Measurements from ENCODE around the gene PPP1R12B.
A peak's percentile ranks its signal among the peaks of the same experiment; 100 is the strongest.
"Not testable (repeated sequence)": the region's sequence is repeated elsewhere in the genome, so short reads cannot be mapped to it uniquely, and the experiment has no call there.

The PPP1R12B gene

GRCh38 chr1:202539583-202539982, 191.1 kb downstream of the PPP1R12B start:
- DNase-seq: not testable (repeated sequence)

DNA sequence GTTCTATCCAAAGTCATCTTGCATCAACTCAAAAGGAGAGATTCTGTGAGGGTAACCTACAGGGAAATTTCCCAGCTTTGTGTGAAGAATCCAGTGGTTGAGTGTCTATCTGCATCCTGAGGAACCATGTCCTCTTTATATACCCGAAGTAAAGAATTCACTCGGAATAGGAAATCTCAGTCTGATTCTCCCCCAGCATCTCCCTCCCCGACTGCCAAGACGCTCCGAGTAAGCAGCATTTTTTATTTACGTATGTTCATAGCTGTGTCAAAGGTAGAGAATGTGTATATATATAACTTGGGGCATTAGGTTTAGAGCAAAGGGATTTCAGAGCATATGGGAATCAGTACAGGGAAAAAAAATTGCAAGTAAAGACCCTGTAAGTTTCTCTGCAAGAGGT, 191.5 kb downstream of the PPP1R12B start:
- DNase-seq: no peak

DNA sequence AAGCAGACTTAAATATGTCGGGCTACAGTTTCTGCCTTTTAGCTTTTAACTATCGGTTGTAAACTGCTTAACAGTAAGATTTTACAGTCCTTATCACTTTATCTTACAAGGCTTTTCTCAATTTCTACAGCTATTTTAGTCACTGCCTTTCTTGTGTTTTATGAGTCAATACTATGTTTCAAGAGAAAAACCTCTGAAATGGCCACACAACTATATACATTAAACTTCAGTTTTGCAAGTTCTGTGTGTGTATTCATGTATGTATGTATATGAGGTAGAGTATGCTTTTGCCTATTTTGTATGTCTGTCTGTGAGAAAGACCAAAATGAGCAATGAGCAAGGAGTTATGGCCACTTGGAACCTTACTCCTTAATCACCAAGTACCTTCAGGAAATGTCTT, 191.9 kb downstream of the PPP1R12B start:
- DNase-seq: no peak

DNA sequence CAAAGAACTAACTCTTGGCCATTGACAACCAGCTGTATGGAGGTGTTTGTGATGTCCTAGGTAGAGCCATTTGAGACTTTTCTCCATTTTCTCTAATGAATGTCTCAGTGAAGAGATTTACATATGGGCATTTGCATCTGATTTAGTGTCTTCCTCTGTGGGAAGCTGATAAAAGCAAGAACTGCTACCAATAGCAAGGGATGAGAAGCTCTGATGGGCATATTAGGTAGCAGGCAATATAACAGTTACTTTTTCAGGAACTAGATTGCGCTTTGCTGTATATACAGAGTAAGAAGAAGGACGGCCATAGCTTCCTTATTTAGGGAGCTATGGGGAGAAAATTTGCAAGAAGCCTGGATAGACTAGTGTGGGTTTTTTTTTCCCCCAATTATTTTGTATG, 192.4 kb downstream of the PPP1R12B start:
- DNase-seq: not testable (repeated sequence)

GRCh38 chr1:202542415-202542814, 193.9 kb downstream of the PPP1R12B start:
- DNase-seq: not testable (repeated sequence)

DNA sequence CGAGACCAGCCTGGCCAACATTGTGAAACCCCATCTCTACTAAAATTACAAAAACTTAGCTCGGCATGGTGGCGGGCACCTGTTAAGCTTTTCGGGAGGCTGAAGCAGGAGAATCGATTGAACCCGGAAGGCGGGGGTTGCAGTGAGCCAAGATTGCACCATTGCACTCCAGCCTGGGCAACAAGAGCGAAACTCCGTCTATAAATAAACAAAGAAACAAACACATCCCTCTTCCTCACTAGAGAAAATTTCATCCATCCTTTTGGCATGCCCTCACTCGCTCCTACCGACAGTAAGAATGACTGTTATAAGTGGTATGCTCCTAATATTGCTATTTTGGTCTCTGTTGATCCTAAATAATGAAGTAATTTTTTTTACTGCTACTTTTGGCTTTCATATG, 195.0 kb downstream of the PPP1R12B start:
- DNase-seq: not testable (repeated sequence)

GRCh38 chr1:202544766-202545449, 196.4 kb downstream of the PPP1R12B start:
- DNase-seq: not testable (repeated sequence)

GRCh38 chr1:202545647-202546303, 197.3 kb downstream of the PPP1R12B start:
- not testable (repeated sequence) for DNase-seq

DNA sequence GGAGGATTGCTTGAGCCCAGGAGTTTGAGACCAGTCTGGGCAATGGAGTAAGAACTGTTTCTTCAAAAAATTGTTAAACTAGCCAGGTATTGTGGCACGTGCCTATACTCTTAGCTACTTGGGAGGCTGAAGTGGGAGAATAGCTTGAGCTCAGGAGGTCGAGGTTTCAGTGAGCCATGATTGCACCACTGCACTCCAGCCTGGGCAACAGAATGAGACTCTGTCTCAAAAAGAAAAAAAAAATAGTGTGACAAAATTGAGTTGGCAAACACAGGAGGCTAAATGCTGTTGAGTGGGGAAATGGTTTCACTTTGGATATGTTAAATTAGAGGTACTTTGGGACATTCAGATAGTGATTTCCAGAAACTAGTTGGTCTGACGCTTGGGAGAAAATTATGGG, 197.9 kb downstream of the PPP1R12B start:
- not testable (repeated sequence) for DNase-seq

DNA sequence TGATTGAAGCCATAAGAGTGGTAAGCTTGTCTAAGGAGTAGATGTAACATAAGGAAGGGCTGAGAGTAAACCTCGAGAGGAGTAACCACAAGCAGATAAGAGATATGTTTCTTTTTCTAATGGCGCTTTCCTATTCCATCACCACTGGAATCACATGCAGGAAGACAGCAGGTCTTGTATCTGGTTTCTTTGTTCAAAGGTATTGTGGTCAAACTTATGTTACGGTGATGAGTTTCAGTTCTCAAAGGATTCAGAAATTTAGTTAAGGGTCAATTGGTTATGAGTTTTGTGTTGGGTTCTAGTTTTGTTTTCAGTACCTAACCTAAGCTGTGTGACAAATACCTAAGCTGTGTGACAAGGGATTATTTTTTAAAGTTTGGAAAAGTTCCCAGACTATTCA, 198.3 kb downstream of the PPP1R12B start:
- DNase-seq: not testable (repeated sequence)

DNA sequence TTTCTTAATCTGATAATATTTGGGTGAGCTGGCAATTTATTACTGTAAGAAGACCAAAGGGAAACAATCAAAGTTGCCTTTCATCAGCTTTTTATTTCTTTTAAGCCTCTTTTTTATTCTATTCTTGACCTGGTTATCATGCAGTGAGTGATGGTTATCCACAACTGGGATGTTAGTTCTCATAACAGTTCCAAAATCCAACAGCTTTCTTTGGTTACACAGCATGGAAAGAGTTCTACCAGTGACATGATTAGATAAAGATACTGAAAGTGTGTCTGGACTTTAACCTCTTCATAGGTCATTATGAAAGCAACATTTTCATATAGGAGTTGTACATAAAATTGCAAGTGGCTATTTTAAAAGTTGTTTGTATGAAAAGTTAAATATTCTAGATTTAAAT, 198.7 kb downstream of the PPP1R12B start:
- DNase-seq: no peak

- DNase-seq: not testable (repeated sequence)
Observed at GRCh38 chr1:202550088-202550487, 201.6 kb downstream of the PPP1R12B start.

DNA sequence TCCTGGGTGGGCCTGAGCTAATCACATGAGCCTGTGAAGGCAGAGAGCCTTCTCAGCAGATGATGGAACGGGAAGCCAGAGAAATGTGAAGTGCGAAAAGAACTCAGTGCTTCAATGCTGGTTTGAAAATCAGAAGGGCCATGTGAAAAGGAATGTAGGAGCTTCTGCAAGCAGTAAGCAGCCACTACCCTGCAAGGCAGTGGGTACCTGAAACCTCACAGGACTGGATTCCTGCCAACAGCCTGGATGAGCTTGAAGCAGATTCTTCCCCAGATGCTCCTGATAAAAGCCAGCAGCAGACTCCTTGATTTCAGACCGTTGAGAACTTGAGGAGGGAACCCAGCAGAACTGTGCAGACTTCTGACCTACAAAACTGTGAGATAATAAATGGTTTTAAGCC, 203.2 kb downstream of the PPP1R12B start:
- DNase-seq: no peak

DNA sequence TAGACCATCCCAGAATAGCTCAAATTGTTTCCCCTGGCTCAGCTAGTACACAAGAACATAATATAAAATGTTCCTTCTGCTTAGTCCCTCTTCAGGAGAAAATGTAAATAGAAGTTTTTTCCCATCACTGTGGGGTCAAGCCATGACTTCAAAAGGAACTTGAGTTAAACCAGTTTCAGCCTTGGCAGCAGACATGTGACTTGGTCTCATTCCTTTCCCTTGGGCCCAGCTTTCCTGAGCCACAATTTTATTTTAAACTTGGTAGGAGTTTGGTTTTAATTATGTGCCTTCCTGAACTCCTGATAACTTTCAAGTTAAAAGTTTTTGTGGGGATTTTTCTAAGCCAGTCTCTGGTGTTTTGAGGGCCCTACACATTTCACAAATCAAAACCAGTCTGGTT, 204.1 kb downstream of the PPP1R12B start:
- DNase-seq: not testable (repeated sequence)

DNA sequence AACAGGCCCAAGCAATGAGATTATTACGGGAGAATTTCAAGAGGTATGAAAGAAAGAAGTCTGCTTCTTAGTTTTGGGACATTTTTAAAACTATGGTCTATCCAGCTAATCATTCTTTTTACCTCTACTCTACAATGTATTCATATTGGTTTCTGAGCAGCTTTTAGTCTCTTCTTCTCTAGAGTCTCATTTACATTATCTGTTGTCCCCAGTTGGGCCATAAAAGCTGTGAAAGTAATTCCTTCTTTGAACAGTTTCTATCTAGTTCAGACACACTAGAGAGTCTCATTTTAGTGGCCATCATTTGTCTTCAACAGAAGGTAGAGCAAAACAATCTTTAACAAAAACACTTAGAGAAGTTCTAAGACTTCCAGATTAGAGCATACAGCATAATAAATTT, 204.6 kb downstream of the PPP1R12B start:
- not testable (repeated sequence) for DNase-seq

GRCh38 chr1:202553560-202554038, 205.1 kb downstream of the PPP1R12B start:
- no peak for DNase-seq

- DNase-seq: not testable (repeated sequence)
Observed at GRCh38 chr1:202554619-202555018, 206.1 kb downstream of the PPP1R12B start.

DNA sequence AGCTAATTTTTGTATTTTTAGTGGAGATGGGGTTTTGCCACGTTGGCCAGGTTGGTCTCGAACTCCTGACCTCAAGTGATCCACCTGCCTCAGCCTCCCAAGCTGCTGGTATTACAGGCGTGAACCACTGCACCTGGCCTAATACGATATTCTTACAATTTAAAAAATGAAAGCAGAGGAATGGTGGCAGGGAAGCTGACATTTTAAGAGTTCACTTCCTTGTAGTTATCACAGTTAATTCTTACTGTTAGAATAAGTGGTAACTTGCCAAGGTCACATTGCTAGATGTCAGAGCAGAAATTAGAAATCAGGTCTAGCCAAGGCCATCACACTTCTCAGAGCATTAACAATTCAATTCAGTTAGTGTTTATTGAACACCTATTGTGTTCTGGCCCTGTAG, 207.5 kb downstream of the PPP1R12B start:
- DNase-seq: not testable (repeated sequence)

GRCh38 chr1:202557662-202558061, 209.2 kb downstream of the PPP1R12B start:
- DNase-seq: not testable (repeated sequence)

DNA sequence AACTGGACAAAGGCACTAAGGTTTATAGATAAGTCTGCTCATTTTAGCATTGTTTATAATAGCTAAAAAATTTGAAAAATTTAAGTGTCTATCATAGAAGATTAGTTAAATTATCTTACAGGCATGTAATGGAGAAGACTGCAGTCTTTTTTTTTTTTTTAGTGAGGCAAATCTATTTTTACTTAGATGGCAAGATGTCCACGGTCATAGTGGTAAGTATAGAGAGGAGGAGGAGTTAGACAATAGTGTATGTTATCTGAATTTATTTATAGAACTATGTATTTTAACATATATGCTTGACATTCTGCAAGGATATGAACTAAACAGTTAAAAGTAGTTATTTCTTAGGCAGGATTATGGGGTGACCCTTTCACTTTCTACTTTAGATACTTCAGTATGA, 212.7 kb downstream of the PPP1R12B start:
- no peak for DNase-seq

- DNase-seq: no peak
Observed at GRCh38 chr1:202561726-202562443, 213.4 kb downstream of the PPP1R12B start.

GRCh38 chr1:202562444-202563060, 214.1 kb downstream of the PPP1R12B start:
- peak; percentile 62 for DNase-seq

- no peak for DNase-seq
Observed at GRCh38 chr1:202563818-202564217, 215.3 kb downstream of the PPP1R12B start.
